ENCODE measurements around the gene ZNF286A.
"Not testable (repeated sequence)": the region's sequence is repeated elsewhere in the genome, so short reads cannot be mapped to it uniquely, and the experiment has no call there.

The ZNF286A gene

DNA sequence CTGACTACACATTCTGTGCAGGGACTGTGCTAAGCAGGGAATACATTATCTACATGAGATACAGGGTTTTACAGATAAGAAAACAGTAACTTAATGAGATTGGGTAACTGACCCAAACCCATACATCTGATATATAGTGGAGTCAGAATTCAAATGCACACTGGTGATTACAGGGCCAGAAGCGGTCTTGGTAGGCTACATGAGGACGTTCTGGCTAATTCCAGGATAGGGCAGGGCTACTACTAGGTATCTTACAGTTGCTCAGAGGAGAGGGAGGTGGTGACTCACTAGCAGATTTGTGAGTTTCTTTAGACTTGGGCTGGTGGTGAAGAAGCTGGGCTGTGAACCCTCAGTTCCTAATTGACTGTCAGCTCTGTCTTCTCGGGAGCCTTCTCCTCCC is 36.9 kb upstream of the ZNF286A start:
- Histone ChIP-seq H3K9me3 (ENCODE audit: severe bottlenecking) (no peaks in the 10 kb centered on the region), H3K36me3 (no peaks in the 10 kb centered on the region), H3K27me3 (ENCODE audit: insufficient read depth, low read depth, severe bottlenecking) (no peaks in the 10 kb centered on the region), H3K27ac (no peak overlapping the region), H3K4me3 (ENCODE audit: low read depth, low read length) (no peak overlapping the region)
- no peak for DNase-seq
- TF ChIP-seq, protein P1, sequence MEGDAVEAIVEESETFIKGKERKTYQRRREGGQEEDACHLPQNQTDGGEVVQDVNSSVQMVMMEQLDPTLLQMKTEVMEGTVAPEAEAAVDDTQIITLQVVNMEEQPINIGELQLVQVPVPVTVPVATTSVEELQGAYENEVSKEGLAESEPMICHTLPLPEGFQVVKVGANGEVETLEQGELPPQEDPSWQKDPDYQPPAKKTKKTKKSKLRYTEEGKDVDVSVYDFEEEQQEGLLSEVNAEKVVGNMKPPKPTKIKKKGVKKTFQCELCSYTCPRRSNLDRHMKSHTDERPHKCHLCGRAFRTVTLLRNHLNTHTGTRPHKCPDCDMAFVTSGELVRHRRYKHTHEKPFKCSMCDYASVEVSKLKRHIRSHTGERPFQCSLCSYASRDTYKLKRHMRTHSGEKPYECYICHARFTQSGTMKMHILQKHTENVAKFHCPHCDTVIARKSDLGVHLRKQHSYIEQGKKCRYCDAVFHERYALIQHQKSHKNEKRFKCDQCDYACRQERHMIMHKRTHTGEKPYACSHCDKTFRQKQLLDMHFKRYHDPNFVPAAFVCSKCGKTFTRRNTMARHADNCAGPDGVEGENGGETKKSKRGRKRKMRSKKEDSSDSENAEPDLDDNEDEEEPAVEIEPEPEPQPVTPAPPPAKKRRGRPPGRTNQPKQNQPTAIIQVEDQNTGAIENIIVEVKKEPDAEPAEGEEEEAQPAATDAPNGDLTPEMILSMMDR (IDR thresholded peaks at IDR 0.05; ENCODE audit: low read depth, low read length), result no peak

DNA sequence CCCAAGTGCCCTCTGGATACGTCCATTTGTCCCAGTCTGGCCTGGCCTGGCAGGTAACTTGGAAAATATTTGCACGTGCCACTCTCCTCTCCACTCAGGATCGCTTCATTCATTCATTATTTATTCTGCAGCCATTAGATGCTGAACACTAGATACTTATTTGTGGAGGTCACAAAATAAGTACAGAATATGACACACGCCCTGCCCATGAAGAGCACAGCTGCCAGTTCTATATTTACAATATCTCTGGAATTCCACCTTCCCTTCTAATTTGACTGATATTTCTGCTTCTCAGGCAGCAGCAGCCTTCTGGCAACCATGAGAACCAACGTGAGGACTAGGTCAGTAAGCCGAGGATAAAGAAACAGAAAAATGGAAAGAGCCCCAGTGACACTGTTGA is 36.4 kb upstream of the ZNF286A start:
- Histone ChIP-seq H3K4me3 (ENCODE audit: low read depth, low read length) (no peak overlapping the region), H3K36me3 (no peaks in the 10 kb centered on the region), H3K9me3 (ENCODE audit: severe bottlenecking) (no peaks in the 10 kb centered on the region), H3K27ac (no peak overlapping the region), H3K27me3 (ENCODE audit: insufficient read depth, low read depth, severe bottlenecking) (no peaks in the 10 kb centered on the region)
- TF ChIP-seq, protein P1 (IDR thresholded peaks at IDR 0.05; ENCODE audit: low read depth, low read length), result no peak
- no peak for DNase-seq

DNA sequence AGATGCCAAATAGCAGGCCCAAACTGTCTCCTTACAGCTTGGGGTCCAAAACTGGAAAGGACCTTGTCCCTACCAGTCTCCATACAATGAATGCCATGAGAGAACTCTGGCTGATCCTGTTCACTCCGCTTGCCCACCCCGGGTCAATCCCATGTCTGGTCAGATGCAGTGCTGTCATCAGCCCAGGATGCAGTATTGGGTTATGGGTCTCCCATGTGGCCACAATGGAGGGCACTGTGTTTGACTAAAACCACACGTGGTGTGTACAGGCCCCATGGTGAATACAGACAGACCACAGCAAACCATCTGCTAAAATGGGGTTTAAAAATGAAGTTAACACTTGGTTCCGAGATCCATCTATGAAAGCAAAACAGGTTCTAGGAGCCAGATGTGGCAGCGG is 35.9 kb upstream of the ZNF286A start:
- Histone ChIP-seq H3K4me3 (ENCODE audit: low read depth, low read length) (no peak overlapping the region), H3K27me3 (ENCODE audit: insufficient read depth, low read depth, severe bottlenecking) (no peaks in the 10 kb centered on the region), H3K9me3 (ENCODE audit: severe bottlenecking) (no peaks in the 10 kb centered on the region), H3K36me3 (no peaks in the 10 kb centered on the region), H3K27ac (no peak overlapping the region)
- TF ChIP-seq, protein P1 (IDR thresholded peaks at IDR 0.05; ENCODE audit: low read depth, low read length), result no peak
- DNase-seq, result no peak

DNA sequence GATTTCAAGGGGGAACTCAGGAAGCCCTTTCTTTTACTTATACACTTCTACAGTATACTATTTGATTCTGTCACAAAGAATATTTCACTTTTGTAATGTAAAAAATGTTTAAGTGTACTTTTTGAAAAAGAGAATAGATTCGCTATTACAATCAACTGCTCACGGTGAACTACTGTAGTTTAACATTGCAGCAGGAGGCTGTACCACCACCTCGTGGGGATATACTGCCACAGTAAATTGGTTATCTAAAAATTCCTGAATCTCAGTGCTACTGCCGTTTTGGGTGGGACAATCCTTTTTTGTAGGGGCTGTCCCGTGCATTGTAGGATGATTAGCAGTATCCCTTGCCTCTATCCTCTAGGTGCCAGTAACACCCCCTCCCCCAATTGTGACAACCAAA is 30.0 kb upstream of the ZNF286A start:
- H3K27ac ChIP-seq; DNase-seq; H3K4me3 ChIP-seq (ENCODE audit: low read depth, low read length); H3K27me3 ChIP-seq (ENCODE audit: insufficient read depth, low read depth, severe bottlenecking); H3K9me3 ChIP-seq (ENCODE audit: severe bottlenecking); H3K36me3 ChIP-seq: not testable (repeated sequence)

DNA sequence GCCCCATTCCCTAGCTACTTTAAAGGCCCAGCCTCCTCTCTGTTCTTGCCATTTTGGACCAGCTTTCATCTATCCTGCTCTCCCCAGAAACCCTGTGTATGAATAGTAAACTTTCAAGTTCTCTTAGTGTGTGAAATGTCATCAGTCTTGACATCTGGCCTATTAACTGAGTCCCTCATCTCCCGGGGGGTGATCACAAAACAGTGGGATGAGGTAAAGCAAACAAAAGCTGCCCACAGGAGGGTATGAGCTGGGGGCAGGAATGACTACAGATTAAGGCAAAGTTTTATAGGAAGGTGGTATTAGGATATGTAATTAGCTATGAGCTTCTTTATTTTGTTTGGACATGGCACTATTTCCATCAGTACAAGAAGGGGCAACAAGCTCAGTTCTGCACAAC is 24.9 kb upstream of the ZNF286A start:
- H3K9me3 ChIP-seq (ENCODE audit: severe bottlenecking); H3K4me3 ChIP-seq (ENCODE audit: low read depth, low read length); H3K27ac ChIP-seq; H3K27me3 ChIP-seq (ENCODE audit: insufficient read depth, low read depth, severe bottlenecking); H3K36me3 ChIP-seq; DNase-seq: not testable (repeated sequence)

DNA sequence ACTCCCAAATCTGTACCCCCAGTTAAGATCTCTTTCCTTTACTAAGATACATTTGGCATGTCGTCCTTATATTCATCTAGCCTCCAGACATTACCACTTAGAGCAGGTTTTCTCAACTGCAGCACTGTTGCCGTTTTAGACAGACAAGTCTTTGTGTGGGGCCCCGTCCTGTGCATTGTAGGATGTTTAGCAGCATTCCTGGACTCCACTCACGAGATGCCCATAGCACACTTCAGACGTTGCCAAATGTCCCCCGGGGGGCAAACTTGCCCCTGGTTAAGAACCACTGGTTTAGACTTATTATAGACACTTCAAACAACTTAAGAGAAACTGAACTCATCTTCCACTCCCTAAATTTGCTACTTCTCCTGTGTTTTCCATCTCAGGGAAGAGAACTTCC is 23.6 kb upstream of the ZNF286A start:
- H3K9me3 ChIP-seq (ENCODE audit: severe bottlenecking); H3K27ac ChIP-seq; H3K4me3 ChIP-seq (ENCODE audit: low read depth, low read length); DNase-seq; H3K27me3 ChIP-seq (ENCODE audit: insufficient read depth, low read depth, severe bottlenecking); H3K36me3 ChIP-seq: not testable (repeated sequence)

DNA sequence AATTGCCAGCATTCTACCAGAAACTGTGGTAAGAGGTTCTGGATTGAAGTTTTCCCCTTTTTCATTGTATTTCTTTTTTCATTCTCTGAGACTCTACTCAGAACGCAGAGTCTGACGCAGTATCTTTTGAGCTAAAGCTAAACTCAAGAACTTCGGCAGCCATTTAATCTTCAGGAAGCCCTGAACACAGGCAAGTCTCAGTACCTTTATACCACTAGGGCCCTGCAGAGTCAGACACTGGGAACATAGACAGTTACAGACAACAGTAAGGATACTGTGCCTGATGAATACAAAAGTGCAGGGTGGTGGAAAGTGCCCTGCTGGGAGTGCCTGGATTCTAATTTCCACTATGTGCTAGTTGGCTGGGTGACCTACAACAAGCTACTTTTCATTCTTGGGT is 16.4 kb upstream of the ZNF286A start:
- not testable (repeated sequence) for H3K27me3 ChIP-seq (ENCODE audit: insufficient read depth, low read depth, severe bottlenecking); H3K4me3 ChIP-seq (ENCODE audit: low read depth, low read length); DNase-seq; H3K9me3 ChIP-seq (ENCODE audit: severe bottlenecking); H3K27ac ChIP-seq; H3K36me3 ChIP-seq

DNA sequence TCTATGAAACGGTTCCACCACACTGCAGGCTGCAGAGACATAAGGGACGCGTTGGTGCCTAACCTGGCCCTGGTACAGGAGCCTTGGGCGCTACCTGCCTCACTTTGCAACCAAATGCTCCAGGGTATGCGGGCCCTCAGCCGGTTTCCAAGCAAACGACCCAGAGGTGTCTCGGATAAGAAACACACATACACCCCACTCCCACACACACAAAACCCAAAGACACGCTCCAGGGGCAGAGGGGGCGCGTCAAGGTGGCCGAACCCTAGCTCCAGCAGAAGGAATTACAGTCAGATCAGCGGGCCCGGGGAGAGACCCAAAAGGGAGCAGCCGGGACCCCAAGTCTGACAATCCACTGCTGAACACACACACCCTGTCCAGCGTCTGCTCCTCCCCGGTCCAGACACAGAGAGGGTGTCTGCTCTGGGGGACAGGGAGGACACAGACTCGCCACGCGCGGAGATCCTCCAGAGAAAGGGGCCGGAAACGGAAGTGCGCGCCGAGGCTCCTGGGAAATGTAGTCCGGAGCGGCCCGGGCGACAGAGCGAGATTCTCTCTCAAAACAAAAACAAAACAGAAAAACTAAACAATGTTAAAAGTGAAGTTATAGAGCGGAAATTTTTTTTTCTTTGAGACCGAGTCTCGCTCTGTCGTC is 15.6 kb upstream of the ZNF286A start, which contains the start of gene TRIM16:
TSS of gene TRIM16 (minus strand) at position 488 of the 655 bp plus-strand sequence. CDS start 32,702 bp downstream, outside the sequence.
- H3K9me3 ChIP-seq (ENCODE audit: severe bottlenecking); H3K36me3 ChIP-seq; H3K27me3 ChIP-seq (ENCODE audit: insufficient read depth, low read depth, severe bottlenecking): not testable (repeated sequence)
- peak; percentile 59 for DNase-seq
- H3K4me3 ChIP-seq (ENCODE audit: low read depth, low read length), result peak within 1 kb of the TSS; percentile 75
- peak within 1 kb of the TSS; percentile 51 for H3K27ac ChIP-seq

DNA sequence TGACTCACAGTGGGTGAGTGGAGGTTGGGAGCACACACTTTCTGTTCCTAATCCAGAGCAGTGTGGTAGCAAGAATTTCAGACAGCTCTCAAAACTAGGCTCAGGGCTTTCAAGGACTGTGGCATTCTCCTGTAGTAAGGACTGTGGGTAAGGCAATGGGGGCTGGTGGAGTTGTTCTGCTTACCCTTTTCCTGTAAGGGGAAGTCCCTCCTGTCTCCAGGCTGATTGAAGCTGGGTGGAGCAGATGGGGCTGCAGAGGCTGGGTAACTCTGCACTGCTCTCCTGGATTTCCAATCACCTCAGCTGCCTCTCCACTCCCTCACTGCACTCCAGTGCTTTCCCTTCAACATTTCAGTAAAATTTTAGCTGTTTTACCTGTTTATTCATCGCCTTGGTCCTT is 12.1 kb upstream of the ZNF286A start:
- not testable (repeated sequence) for H3K27ac ChIP-seq; H3K4me3 ChIP-seq (ENCODE audit: low read depth, low read length); H3K36me3 ChIP-seq; DNase-seq; H3K27me3 ChIP-seq (ENCODE audit: insufficient read depth, low read depth, severe bottlenecking); H3K9me3 ChIP-seq (ENCODE audit: severe bottlenecking)

DNA sequence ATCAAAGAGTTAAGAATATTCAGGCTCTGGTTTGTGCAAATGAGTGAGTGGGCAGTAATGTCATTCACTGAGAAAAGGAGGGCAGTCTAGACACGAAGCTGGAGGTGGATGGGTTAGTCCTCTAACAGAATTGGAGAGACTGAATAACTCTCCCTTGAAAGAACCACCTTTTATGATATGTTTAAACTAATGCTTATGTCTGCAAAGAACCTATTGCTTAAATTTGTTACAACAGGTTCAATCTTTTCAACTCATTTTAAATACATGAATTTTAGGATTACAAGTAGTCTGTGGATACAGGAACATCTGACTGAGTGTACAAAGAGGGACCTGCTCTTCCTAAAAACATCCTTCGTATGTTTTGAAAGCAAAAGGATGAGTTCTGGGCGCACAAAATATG is 585 bp upstream of the ZNF286A start:
- H3K4me3 ChIP-seq (ENCODE audit: low read depth, low read length), result peak overlapping the region; percentile 56
- H3K9me3 ChIP-seq (ENCODE audit: severe bottlenecking); DNase-seq; H3K27me3 ChIP-seq (ENCODE audit: insufficient read depth, low read depth, severe bottlenecking); H3K36me3 ChIP-seq; H3K27ac ChIP-seq: not testable (repeated sequence)

DNA sequence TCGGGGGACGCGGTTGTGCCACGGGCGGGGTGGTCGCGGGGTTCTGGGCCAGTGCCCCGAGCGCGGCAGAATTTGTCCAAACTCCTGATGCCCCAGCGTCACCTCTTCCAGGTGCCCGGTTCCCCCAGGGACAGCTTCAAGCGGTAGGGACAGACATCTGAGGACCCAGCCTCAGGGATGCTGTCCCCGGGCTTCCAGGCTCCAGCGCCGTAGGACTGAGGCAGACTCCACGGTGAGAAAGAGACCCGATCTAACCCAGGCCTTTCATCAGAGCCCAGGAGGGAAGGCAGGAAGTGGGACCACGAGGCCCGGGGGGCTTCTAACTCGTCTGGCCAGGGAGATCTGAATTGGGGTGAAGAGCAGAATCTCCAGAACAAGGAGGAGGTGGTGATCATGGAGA is 385 bp downstream of the ZNF286A start:
- H3K9me3 ChIP-seq (ENCODE audit: severe bottlenecking); DNase-seq; H3K27me3 ChIP-seq (ENCODE audit: insufficient read depth, low read depth, severe bottlenecking); H3K27ac ChIP-seq; H3K36me3 ChIP-seq: not testable (repeated sequence)
- peak overlapping the region; percentile 56 for H3K4me3 ChIP-seq (ENCODE audit: low read depth, low read length)

DNA sequence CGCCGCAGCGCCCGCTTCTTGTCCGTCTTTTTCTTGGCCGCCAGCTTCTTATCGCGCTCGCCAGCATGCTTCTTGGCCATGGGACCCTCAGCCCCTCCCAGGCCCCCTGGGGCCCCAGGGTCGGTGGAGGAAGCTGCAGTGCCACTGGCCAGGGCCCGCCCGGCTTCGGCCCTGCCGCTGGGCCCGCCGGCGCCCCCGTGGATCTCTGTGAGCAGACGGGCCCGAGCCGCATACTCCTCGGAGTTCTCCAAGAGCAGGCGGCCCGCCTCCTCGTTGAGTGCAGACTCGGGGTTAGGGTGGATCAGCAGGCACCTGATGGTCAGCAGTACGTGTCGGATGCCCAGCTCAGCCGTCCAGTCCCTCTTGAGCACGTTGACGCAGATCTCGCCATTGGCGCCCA is 4.7 kb downstream of the ZNF286A start:
- DNase-seq; H3K4me3 ChIP-seq (ENCODE audit: low read depth, low read length); H3K27ac ChIP-seq; H3K27me3 ChIP-seq (ENCODE audit: insufficient read depth, low read depth, severe bottlenecking); H3K9me3 ChIP-seq (ENCODE audit: severe bottlenecking): not testable (repeated sequence)
- H3K36me3 ChIP-seq, result peaks cover 46% of the 10 kb centered on the region
